ENCODE results near the gene SPCS3.
A peak's percentile ranks its signal among the peaks of the same experiment; 100 is the strongest.

The SPCS3 gene

DNA sequence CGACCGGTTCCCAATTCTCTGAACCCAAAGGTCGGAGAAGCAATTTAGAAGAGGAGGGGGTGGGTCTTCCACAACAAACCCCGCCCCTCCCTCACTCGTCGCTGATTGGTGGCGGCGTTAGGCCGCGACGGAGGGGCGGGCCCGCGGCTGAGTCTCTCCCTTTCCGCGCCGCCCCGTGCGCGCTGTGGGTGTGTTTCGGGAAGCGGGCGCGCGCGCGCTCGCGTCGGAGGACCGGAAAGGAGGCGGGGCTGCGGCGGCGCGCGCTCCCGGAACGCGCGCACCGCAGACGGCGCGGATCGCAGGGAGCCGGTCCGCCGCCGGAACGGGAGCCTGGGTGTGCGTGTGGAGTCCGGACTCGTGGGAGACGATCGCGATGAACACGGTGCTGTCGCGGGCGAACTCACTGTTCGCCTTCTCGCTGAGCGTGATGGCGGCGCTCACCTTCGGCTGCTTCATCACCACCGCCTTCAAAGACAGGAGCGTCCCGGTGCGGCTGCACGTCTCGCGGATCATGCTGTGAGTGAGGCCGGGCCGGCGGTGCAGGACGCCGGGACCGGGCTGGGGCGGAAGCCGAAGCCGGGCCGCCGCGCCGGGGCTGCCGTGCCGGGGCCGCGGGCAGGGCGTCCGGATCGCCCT, at the start of gene SPCS3:
SPCS3 (plus strand) TSS at position 263 of the 636 bp plus-strand sequence; CDS start at position 374, 111 bp downstream.
- intact Hi-C loops (cut with DNase I; ENCODE audit: low total_unique reads), result no loop called here

DNA sequence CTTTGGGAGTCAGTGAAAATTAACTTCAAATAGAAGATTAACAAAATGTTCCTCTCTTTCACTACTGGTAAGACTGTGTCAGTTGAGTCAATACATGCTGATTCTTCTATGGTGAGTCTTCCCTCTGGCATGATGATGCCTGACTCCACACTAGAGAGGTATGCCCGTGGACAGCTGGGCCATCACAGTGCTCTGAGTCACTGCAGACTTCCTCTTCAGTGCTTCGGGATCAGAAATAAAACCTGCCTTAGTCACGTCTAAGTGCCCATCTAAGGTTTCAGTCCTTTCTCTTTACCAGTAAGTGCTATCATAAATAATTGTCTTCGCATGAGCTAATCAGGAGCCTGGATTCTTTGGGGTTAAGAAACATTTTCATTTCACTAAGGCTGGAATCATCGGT, 49.1 kb upstream of the SPCS3 start:
- Histone ChIP-seq H3K4me3 (no peak overlapping the region), H3K4me1 (peaks cover 0 to 16% (median 0%) of the 10 kb centered on the region in 4 donors), H3K9me3 (no peaks in the 10 kb centered on the region), H3K36me3 (no peaks in the 10 kb centered on the region), H3K27ac (no peak overlapping the region), H3K27me3 (no peaks in the 10 kb centered on the region)
- DNase-seq, result no peak
- intact Hi-C loops (cut with DNase I; ENCODE audit: low total_unique reads), result no loop called here
- TF ChIP-seq, protein P1, sequence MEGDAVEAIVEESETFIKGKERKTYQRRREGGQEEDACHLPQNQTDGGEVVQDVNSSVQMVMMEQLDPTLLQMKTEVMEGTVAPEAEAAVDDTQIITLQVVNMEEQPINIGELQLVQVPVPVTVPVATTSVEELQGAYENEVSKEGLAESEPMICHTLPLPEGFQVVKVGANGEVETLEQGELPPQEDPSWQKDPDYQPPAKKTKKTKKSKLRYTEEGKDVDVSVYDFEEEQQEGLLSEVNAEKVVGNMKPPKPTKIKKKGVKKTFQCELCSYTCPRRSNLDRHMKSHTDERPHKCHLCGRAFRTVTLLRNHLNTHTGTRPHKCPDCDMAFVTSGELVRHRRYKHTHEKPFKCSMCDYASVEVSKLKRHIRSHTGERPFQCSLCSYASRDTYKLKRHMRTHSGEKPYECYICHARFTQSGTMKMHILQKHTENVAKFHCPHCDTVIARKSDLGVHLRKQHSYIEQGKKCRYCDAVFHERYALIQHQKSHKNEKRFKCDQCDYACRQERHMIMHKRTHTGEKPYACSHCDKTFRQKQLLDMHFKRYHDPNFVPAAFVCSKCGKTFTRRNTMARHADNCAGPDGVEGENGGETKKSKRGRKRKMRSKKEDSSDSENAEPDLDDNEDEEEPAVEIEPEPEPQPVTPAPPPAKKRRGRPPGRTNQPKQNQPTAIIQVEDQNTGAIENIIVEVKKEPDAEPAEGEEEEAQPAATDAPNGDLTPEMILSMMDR (IDR thresholded peaks at IDR 0.05), result no peak

More for the DNA sequence above, at the start of gene SPCS3:
- DNase-seq, result peak; percentile 96 to 98
- H3K27me3 ChIP-seq, result no peaks in the 10 kb centered on the region
- H3K27ac ChIP-seq, result peak within 1 kb of the TSS; percentile 93 to 95
- TF ChIP-seq, protein P1 (IDR thresholded peaks at IDR 0.05), result no peak
- no peaks in the 10 kb centered on the region for H3K9me3 ChIP-seq
- peak within 1 kb of the TSS; percentile 89 to 94 for H3K4me3 ChIP-seq
- H3K36me3 ChIP-seq, result no peaks in the 10 kb centered on the region
- peaks cover 0 to 43% (median 23%) of the 10 kb centered on the region in 4 donors for H3K4me1 ChIP-seq

DNA sequence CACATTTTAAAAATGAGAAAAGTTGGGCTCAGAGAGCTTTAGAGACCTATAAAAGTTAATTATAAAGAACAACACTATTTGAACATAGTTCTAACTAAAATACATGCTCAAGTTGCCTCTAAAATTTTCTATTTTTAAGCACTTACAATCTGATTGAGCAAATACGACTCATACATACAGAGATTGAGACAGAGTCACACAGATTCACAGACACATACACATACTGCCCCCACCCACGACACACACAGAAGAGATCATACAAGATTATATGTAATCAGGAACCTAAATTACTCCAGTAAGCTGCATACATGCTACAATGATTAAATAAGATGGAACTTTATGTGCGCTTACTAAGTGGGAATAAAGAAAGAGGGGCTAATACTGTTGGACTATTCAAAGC, 48.0 kb upstream of the SPCS3 start:
- Histone ChIP-seq H3K4me1 (peaks cover 0 to 17% (median 0%) of the 10 kb centered on the region in 4 donors), H3K27ac (no peak overlapping the region), H3K9me3 (no peaks in the 10 kb centered on the region), H3K4me3 (no peak overlapping the region), H3K27me3 (no peaks in the 10 kb centered on the region), H3K36me3 (no peaks in the 10 kb centered on the region)
- no peak for DNase-seq
- intact Hi-C loops (cut with DNase I; ENCODE audit: low total_unique reads), result no loop called here
- TF ChIP-seq, protein P1 (IDR thresholded peaks at IDR 0.05), result no peak

DNA sequence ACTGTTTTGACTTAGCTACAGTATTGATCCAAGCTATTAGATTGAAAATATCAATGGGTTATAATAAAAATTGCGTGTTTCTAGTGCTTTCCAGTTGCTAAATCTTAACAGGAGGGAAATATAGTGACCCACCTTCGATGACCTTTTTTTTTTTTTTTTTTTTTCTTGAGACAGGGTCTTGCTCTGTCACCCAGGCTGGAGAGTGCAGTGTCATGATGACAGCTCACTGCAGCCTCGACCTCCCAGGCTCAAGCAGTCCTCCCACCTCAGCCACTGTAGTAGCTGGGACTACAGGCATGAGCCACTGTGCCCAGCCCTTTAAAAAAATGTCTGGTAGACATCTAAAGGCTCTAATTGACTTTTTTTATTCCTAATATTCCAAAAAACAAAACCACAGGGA, 47.0 kb upstream of the SPCS3 start:
- H3K4me3 ChIP-seq, result no peak overlapping the region
- no peaks in the 10 kb centered on the region for H3K9me3 ChIP-seq
- no peaks in the 10 kb centered on the region for H3K36me3 ChIP-seq
- peaks cover 0 to 24% (median 0%) of the 10 kb centered on the region in 4 donors for H3K4me1 ChIP-seq
- TF ChIP-seq, protein P1 (IDR thresholded peaks at IDR 0.05), result no peak
- intact Hi-C loops (cut with DNase I; ENCODE audit: low total_unique reads), result no loop called here
- no peak overlapping the region for H3K27ac ChIP-seq
- DNase-seq, result no peak
- H3K27me3 ChIP-seq, result no peaks in the 10 kb centered on the region

DNA sequence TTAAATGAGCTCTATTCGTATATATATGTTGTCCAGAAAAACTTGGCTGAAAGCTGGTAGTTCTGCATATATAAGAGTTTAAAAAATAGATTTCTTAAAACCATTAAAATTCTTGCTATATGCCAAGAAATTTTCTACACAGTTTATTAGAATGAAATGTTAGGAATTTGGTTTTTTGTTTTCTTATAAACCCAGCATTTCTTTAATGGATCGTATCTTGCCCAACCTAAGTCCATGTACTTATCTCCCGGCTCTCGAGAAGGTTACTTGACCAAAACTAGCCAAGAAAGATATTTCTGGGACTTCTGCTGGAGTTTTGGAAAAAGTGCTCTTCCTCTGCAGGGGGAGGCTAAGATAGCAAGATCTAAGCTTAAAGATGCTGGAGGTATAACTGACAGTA, 46.0 kb upstream of the SPCS3 start:
- Histone ChIP-seq H3K9me3 (no peaks in the 10 kb centered on the region), H3K36me3 (no peaks in the 10 kb centered on the region), H3K27ac (no peak overlapping the region), H3K27me3 (no peaks in the 10 kb centered on the region), H3K4me3 (no peak overlapping the region), H3K4me1 (peaks cover 0 to 24% (median 0%) of the 10 kb centered on the region in 4 donors)
- TF ChIP-seq, protein P1 (IDR thresholded peaks at IDR 0.05), result no peak
- intact Hi-C loops (cut with DNase I; ENCODE audit: low total_unique reads), result no loop called here
- DNase-seq, result no peak
